ENCODE measurements around the gene ZNF865.

The ZNF865 gene

DNA sequence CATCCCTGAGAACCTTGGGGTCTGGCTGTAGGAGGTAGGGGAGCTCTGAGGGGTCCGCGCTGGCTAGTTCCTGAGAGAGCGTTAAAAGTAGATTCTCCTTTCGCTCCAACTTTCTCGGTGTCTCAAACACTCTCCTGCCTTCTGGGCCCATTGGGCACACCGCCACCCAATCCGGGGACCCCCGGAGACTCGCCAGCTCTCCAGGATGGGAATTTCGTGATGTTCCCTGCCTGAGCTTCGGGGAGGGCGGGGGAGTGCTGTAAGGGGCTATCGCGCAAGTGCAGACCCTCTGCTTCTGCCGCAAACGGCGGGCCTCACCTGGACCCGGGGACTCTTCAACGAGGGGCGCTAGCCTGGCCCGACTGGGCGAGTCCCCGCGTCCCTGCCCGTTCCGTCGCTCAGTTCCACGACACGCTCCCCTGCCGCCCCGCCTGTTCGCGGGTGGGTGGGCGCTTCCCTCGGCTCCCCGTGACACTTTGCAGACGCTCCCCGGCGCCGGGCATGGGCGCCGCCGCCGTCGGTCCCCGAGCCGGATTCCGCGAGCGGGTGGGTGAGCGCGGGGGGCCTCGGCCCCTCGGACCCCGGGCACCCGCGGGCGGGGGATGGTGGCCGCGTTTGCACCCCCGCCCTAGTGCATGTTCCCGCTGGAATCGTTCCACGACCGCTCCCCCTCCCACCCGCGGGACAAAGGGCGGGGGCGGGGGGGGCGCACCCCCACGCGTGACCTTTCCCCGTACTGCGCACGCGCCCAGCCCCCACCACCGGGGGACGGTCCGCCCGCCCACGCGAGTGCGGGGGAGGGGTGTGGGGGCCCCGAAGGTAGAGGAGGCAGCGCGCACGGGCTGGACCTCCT lies 42.5 kb downstream of the ZNF865 start, which contains the start of gene CCDC106:
CCDC106 (plus strand) TSS at position 481 of the 853 bp plus-strand sequence. CDS start 835 bp downstream, outside the sequence.
- Histone ChIP-seq H4K20me1 (ENCODE audit: insufficient read depth, low read length) (no peaks in the 10 kb centered on the region), H3K27ac (ENCODE audit: low read depth, low read length, poor library complexity, severe bottlenecking) (peak within 1 kb of the TSS; percentile 94), H3K9me2 (ENCODE audit: low read depth, low read length) (no peaks in the 10 kb centered on the region), H3K27me3 (ENCODE audit: insufficient read depth, low read length) (no peaks in the 10 kb centered on the region), H3K9me3 (ENCODE audit: low read length) (no peaks in the 10 kb centered on the region), H3K4me1 (ENCODE audit: insufficient read depth, low read length, severe bottlenecking) (peaks cover 48% of the 10 kb centered on the region), H3K4me2 (ENCODE audit: low read length) (peak within 1 kb of the TSS; percentile 93), H3K79me2 (ENCODE audit: insufficient read depth, low read length) (peaks cover 10% of the 10 kb centered on the region), H3K9ac (ENCODE audit: low read length) (peak within 1 kb of the TSS; percentile 93), H2AFZ (ENCODE audit: low read length) (no peak within 1 kb of the TSS), H3F3A (ENCODE audit: insufficient read depth, low read length) (peaks cover 9% of the 10 kb centered on the region; the same call in 1 of the 2 replicates), H3K36me3 (ENCODE audit: insufficient read depth, low read length) (peaks cover 37% of the 10 kb centered on the region), H3K4me3 (ENCODE audit: low read depth, low read length, poor library complexity, severe bottlenecking) (peak within 1 kb of the TSS; percentile 87)
- no peak for TF ChIP-seq EZH2 (IDR thresholded peaks at IDR 0.05; ENCODE audit: borderline replicate concordance, low read length)
- TF ChIP-seq, protein P1, sequence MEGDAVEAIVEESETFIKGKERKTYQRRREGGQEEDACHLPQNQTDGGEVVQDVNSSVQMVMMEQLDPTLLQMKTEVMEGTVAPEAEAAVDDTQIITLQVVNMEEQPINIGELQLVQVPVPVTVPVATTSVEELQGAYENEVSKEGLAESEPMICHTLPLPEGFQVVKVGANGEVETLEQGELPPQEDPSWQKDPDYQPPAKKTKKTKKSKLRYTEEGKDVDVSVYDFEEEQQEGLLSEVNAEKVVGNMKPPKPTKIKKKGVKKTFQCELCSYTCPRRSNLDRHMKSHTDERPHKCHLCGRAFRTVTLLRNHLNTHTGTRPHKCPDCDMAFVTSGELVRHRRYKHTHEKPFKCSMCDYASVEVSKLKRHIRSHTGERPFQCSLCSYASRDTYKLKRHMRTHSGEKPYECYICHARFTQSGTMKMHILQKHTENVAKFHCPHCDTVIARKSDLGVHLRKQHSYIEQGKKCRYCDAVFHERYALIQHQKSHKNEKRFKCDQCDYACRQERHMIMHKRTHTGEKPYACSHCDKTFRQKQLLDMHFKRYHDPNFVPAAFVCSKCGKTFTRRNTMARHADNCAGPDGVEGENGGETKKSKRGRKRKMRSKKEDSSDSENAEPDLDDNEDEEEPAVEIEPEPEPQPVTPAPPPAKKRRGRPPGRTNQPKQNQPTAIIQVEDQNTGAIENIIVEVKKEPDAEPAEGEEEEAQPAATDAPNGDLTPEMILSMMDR (IDR thresholded peaks at IDR 0.05; ENCODE audit: low read length): no peak

DNA sequence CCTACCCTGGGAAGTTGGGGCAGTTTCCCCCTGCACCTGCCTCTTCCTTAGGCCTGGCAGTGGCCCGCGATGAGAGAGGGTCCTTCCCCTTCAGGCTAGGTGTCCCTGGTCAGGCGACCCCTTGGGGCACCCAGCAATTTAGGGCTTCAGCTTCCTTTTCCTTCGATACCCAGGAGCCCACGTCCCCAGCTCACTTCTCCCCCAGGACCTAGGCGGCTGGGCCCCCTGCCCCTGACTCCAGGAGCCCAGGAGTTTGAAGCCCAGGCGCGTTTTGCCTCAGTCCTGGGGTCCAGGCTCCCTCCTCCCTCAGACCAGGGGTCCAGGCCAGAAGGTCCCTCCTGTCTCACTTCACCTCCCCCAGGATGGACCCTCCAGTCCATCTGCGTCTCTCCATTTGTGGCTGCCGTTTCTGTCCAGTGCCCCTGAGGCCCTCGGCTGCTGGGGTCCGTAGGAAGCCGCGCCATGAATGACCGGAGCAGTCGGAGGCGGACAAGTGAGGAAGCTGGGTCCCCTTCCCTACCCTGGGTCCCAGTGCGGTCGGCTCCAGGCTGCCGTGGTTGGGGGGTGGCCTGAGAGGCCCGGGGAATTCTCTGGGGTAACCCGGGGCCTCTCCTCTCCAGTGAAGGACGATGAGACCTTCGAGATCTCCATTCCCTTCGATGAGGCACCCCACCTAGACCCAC lies 43.3 kb downstream of the ZNF865 start:
- H4K20me1 ChIP-seq (ENCODE audit: insufficient read depth, low read length): no peaks in the 10 kb centered on the region
- H3K4me1 ChIP-seq (ENCODE audit: insufficient read depth, low read length, severe bottlenecking): peaks cover 47% of the 10 kb centered on the region
- peak overlapping the region; percentile 94 for H3K27ac ChIP-seq (ENCODE audit: low read depth, low read length, poor library complexity, severe bottlenecking)
- TF ChIP-seq, protein P1 (IDR thresholded peaks at IDR 0.05; ENCODE audit: low read length): no peak
- no peak for TF ChIP-seq EZH2 (IDR thresholded peaks at IDR 0.05; ENCODE audit: borderline replicate concordance, low read length)
- H3K9me3 ChIP-seq (ENCODE audit: low read length): no peaks in the 10 kb centered on the region
- peaks cover 10% of the 10 kb centered on the region for H3K79me2 ChIP-seq (ENCODE audit: insufficient read depth, low read length)
- H3K4me2 ChIP-seq (ENCODE audit: low read length): peak overlapping the region; percentile 93
- H2AFZ ChIP-seq (ENCODE audit: low read length): no peak overlapping the region
- H3K36me3 ChIP-seq (ENCODE audit: insufficient read depth, low read length): peaks cover 37% of the 10 kb centered on the region
- H3K9me2 ChIP-seq (ENCODE audit: low read depth, low read length): no peaks in the 10 kb centered on the region
- no peaks in the 10 kb centered on the region for H3K27me3 ChIP-seq (ENCODE audit: insufficient read depth, low read length)
- H3K4me3 ChIP-seq (ENCODE audit: low read depth, low read length, poor library complexity, severe bottlenecking): peak overlapping the region; percentile 87
- peaks cover 9% of the 10 kb centered on the region; the same call in 1 of the 2 replicates for H3F3A ChIP-seq (ENCODE audit: insufficient read depth, low read length)
- peak overlapping the region; percentile 93 for H3K9ac ChIP-seq (ENCODE audit: low read length)

DNA sequence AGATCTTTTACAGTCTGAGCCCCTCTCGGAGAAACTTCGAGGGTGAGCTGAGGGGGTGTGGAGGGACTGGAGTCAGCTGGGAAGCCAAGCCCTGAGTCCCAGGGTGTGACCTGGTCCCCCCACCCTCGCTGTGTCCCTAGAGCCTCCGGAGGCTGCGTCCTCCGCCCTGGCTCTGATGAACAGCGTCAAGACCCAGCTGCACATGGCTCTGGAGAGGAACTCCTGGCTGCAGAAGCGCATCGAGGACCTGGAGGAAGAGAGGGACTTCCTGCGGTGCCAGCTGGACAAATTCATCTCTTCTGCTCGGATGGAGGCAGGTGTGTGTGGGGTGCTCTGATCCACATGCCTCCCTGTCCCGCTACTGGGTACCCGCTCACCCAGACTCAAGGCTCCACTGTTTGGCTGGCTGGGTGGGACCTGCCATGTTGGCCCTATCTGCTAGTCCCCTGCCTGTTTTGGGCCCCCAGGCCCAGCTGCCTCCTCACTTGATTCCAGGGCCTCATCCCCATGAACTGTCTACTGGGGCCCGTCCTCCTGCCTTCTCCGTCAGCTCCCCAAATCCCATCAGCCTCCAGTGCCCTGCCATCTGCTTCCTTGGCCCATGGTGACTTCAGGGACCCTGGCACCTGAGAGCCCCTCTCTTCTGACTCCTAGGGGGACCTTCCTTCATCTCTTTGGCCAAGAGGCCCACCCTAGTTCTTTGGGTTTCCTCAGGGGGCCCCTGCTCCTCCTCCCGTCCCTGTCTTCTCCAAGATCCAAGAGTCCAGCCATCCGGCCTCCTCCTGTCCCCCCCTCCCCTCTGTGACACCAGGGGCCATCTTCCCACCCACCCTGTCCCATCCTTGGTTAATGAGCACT lies 44.0 kb downstream of the ZNF865 start:
- Histone ChIP-seq H2AFZ (ENCODE audit: low read length) (no peak overlapping the region), H3F3A (ENCODE audit: insufficient read depth, low read length) (peaks cover 9% of the 10 kb centered on the region; the same call in 1 of the 2 replicates), H3K4me2 (ENCODE audit: low read length) (peak overlapping the region; percentile 93), H3K4me1 (ENCODE audit: insufficient read depth, low read length, severe bottlenecking) (peaks cover 43% of the 10 kb centered on the region), H3K27me3 (ENCODE audit: insufficient read depth, low read length) (no peaks in the 10 kb centered on the region), H3K9ac (ENCODE audit: low read length) (peak overlapping the region; percentile 93), H3K27ac (ENCODE audit: low read depth, low read length, poor library complexity, severe bottlenecking) (peak overlapping the region; percentile 94), H3K79me2 (ENCODE audit: insufficient read depth, low read length) (peaks cover 2% of the 10 kb centered on the region; the same call in 1 of the 2 replicates), H3K9me3 (ENCODE audit: low read length) (no peaks in the 10 kb centered on the region), H4K20me1 (ENCODE audit: insufficient read depth, low read length) (no peaks in the 10 kb centered on the region), H3K9me2 (ENCODE audit: low read depth, low read length) (no peaks in the 10 kb centered on the region), H3K36me3 (ENCODE audit: insufficient read depth, low read length) (peaks cover 30% of the 10 kb centered on the region), H3K4me3 (ENCODE audit: low read depth, low read length, poor library complexity, severe bottlenecking) (peak overlapping the region; percentile 87)
- TF ChIP-seq, protein P1 (IDR thresholded peaks at IDR 0.05; ENCODE audit: low read length): no peak
- TF ChIP-seq EZH2 (IDR thresholded peaks at IDR 0.05; ENCODE audit: borderline replicate concordance, low read length): no peak
